OCI-LY3 (cell line): ENCODE results near the gene TNKS1BP1.

Source experiments
- H2AFZ ChIP-seq: fragments of 200-600, 300-600 bp; shearing (Covaris generic); 2 replicates; pipeline ENCODE4 v1.6.0; 2014; ENCODE audit warnings: antibody characterized with exemption, low read depth, low read length
- H3K27ac ChIP-seq: fragments of 200-600, 300-600 bp; sonication (generic); 2 replicates; pipeline ENCODE4 v1.5.1; 2014; ENCODE audit warnings: mild to moderate bottlenecking, low read length, moderate library complexity, mixed read lengths
- H3K27me3 ChIP-seq: fragments of 200-600, 300-600 bp; sonication (generic); 2 replicates; pipeline ENCODE4 v1.6.1; 2014; ENCODE audit warnings: low read depth, low read length, mixed read lengths
- H3K36me3 ChIP-seq: fragments of 200-600, 300-600 bp; sonication (generic); replicated peaks from 2 replicates; pipeline ENCODE3; 2014; ENCODE audit warnings: low read depth, low read length, mixed read lengths
- H3K4me1 ChIP-seq: fragments of 300-600, 200-600 bp; sonication (generic); 2 replicates; pipeline ENCODE4 v1.6.1; 2014; ENCODE audit warnings: low read length, mixed read lengths
- H3K4me2 ChIP-seq: fragments of 200-600, 300-600 bp; sonication (generic); 2 replicates; pipeline ENCODE4 v1.6.1; 2014; ENCODE audit warnings: low read length, mixed read lengths
- H3K4me3 ChIP-seq: fragments of 300-600, 200-600 bp; sonication (generic); 2 replicates; pipeline ENCODE4 v1.5.1; 2014; ENCODE audit warnings: antibody characterized with exemption, mild to moderate bottlenecking, low read length, moderate library complexity
- H3K79me2 ChIP-seq: fragments of 300-600, 200-600 bp; shearing (Covaris generic); 2 replicates; pipeline ENCODE4 v1.6.1; 2014; ENCODE audit warnings: mild to moderate bottlenecking, low read length, mixed read lengths
- H3K9ac ChIP-seq: fragments of 300-600, 200-600 bp; shearing (Covaris generic); 2 replicates; pipeline ENCODE4 v1.6.0; 2014; ENCODE audit warnings: mild to moderate bottlenecking, low read length, moderate library complexity
- H3K9me3 ChIP-seq: fragments of 200-600, 300-600 bp; shearing (Covaris generic); 2 replicates; pipeline ENCODE4 v1.6.1; 2014; ENCODE audit warnings: low read length, mixed read lengths; ENCODE audit not compliant: insufficient read depth
- H4K20me1 ChIP-seq: fragments of 200-600, 300-600 bp; sonication (generic); 2 replicates; pipeline ENCODE4 v1.6.1; 2016; ENCODE audit warnings: low read length, mixed read lengths; ENCODE audit not compliant: insufficient read depth
- CTCF ChIP-seq: fragments of 200-600, 300-600 bp; sonication (generic); IDR thresholded peaks from 2 replicates; pipeline ENCODE4 v1.5.1; 2014; ENCODE audit warnings: antibody characterized with exemption, low read length, low read depth
- EZH2phosphoT487 ChIP-seq: fragments of 200-600 bp; shearing (Covaris generic); IDR thresholded peaks from 2 replicates; pipeline ENCODE4 v1.6.1; 2018; ENCODE audit warnings: antibody characterized with exemption, mixed run types, low read depth

Gene TNKS1BP1

DNA sequence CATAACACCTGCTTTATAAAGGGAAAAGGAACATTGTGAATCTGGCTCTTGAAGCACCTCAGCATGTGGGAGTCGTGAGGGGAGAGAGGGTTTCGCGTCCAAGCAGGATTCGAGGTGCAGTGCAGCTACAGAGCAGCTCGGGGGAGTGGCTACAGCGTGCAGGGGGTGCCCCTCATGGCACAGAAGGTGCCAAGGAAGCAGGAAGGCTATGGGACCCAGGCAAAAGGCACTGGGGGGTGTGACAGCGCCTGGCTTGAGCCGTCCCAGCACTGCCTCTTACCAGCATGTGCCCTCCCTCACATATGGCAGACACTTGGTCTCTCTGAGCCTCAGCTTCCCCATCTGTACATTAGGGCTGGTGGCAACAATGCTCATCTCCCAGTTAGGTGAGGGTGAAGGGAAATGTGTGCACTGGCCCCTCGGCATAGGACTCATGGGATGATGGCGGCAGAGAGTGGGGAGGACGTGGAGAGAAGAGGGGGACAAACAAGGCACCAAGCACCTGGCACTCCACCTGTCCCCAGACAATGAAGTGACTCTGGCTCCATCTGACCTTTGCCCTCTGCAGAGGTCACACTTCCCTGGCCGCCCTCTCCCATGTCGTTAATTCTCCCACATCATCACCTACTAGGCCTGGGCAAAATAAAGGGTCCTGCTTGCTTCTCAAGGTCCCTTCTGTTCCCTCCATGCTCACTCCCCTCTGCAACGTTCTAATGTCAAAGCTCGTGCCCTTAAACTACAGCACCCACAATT lies 10.4 kb downstream of the TNKS1BP1 start:
- Histone ChIP-seq H3K36me3 (peaks cover 27% of the 10 kb centered on the region), H4K20me1 (no peaks in the 10 kb centered on the region)

DNA sequence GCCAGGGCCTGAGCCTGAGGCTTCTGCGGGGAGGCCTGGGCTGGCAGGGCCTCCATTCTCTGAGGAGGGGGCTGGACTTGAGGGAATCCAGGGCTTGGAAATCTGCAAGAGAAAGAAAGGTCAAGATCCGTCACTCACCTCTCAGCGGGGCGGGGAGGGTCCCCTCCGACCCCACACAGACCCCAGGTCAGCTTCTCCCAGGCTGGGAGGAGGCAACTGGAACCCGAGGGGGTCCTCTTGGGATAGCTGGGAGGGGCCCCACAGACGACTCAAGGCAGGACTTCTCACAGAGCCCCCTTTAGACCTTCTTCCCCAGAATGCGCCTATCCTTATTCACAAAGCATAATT lies 11.0 kb downstream of the TNKS1BP1 start:
- H2AFZ ChIP-seq, result no peak overlapping the region
- TF ChIP-seq EZH2phosphoT487, result no peak
- no peak for TF ChIP-seq CTCF
- H3K27ac ChIP-seq, result no peak overlapping the region
- H3K9me3 ChIP-seq, result no peaks in the 10 kb centered on the region
- H3K4me3 ChIP-seq, result no peak overlapping the region
- H3K4me2 ChIP-seq, result no peak overlapping the region
- H3K36me3 ChIP-seq, result peaks cover 27% of the 10 kb centered on the region
- H3K4me1 ChIP-seq, result peaks cover 13% of the 10 kb centered on the region
- H4K20me1 ChIP-seq, result no peaks in the 10 kb centered on the region
- no peak overlapping the region for H3K9ac ChIP-seq
- H3K79me2 ChIP-seq, result no peaks in the 10 kb centered on the region
- no peaks in the 10 kb centered on the region for H3K27me3 ChIP-seq

More for the DNA sequence above, 10.4 kb downstream of the TNKS1BP1 start:
- Histone ChIP-seq H3K4me2 (no peak overlapping the region), H3K4me1 (peaks cover 13% of the 10 kb centered on the region), H3K79me2 (no peaks in the 10 kb centered on the region), H3K27me3 (no peaks in the 10 kb centered on the region), H3K4me3 (no peak overlapping the region), H3K9ac (no peak overlapping the region), H2AFZ (no peak overlapping the region), H3K9me3 (no peaks in the 10 kb centered on the region), H3K27ac (no peak overlapping the region)
- TF ChIP-seq CTCF, result no peak
- no peak for TF ChIP-seq EZH2phosphoT487

GRCh38 chr11:57313071-57313787 lies 11.5 kb downstream of the TNKS1BP1 start:
- no peak overlapping the region for H3K4me2 ChIP-seq
- no peak for TF ChIP-seq CTCF
- no peak overlapping the region for H2AFZ ChIP-seq
- H4K20me1 ChIP-seq, result no peaks in the 10 kb centered on the region
- peaks cover 13% of the 10 kb centered on the region for H3K4me1 ChIP-seq
- no peaks in the 10 kb centered on the region for H3K27me3 ChIP-seq
- no peak overlapping the region for H3K4me3 ChIP-seq
- no peaks in the 10 kb centered on the region for H3K79me2 ChIP-seq
- H3K9me3 ChIP-seq, result no peaks in the 10 kb centered on the region
- H3K27ac ChIP-seq, result no peak overlapping the region
- peaks cover 27% of the 10 kb centered on the region for H3K36me3 ChIP-seq
- no peak overlapping the region for H3K9ac ChIP-seq

DNA sequence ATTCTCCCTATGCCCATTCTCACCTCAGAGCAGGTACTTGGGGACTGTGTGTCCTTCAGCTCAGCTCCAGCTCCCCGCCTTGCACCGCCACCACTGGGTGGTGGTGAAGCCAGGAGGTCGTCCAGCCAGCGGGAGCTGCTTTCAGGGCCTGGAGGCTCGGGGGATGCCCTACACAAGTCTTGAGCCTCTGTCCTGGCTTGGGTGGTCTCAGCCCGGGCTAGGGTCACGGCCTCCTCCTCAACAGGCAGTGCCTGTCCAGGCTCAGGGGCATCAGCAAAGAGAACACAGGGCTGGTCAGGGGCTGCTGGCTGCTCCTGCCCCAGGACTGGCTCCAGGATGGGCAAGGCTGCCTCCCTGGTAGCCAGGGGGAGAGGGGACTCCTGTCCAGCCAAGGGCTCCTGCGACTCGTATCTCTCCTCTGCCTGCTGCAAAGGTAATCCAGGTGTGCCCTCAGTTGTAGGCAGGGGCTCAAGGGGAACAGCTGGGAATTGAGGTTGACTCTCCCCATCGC lies 12.2 kb downstream of the TNKS1BP1 start:
- Histone ChIP-seq H3K4me1 (peaks cover 13% of the 10 kb centered on the region), H4K20me1 (no peaks in the 10 kb centered on the region), H2AFZ (no peak overlapping the region), H3K79me2 (no peaks in the 10 kb centered on the region), H3K36me3 (peaks cover 22% of the 10 kb centered on the region), H3K9me3 (no peaks in the 10 kb centered on the region), H3K4me2 (no peak overlapping the region), H3K27me3 (no peaks in the 10 kb centered on the region), H3K4me3 (no peak overlapping the region), H3K9ac (no peak overlapping the region), H3K27ac (no peak overlapping the region)
- TF ChIP-seq CTCF (no peak), EZH2phosphoT487 (no peak)
